Muscle of back (tissue), 13 donors: Measurements from ENCODE around the gene SLC19A3. TPM values are rescaled to one million over a fixed set of nuclear protein-coding genes. Genes with fewer than 3 reads are reported as not detected.
A peak's percentile ranks its signal among the peaks of the same experiment; 100 is the strongest.
"Not testable (repeated sequence)": the region's sequence is repeated elsewhere in the genome, so short reads cannot be mapped to it uniquely, and the experiment has no call there.

ENCODE experiments used
- DNase-seq, 3 donors: peaks; one replicate each; pipeline versions ENCODE4 v3.0.0 to v3.0.0-alpha.2; 2013
- long read RNA-seq, 9 donors: transcript quantifications; one replicate each; lab custom pipeline, GENCODE V29; 2026
- polyA plus RNA-seq, 10 donors: library from polyadenylated mRNA; unstranded; fragments of 120-200 nt; gene quantifications; one replicate each; pipeline ENCODE4 v1.2.1, GENCODE V29; 2013; ENCODE audit not compliant: insufficient read length in 10 of 10

SLC19A3 gene
- 1 to 10 TPM in 2 of 10 donors, under 1 TPM in 8; 0.40 to 1.5 (median 0.75) TPM for polyA plus RNA-seq
- long read RNA-seq, donor 1: 0 reads
- long read RNA-seq, donor 2: 0 reads
- long read RNA-seq, donor 3: 0 reads
- long read RNA-seq, donor 4: 0 reads
- long read RNA-seq, donor 5: 0 reads
- long read RNA-seq, donor 6: 0 reads
- long read RNA-seq, donor 7: 0 reads
- long read RNA-seq, donor 8: 0 reads
- long read RNA-seq, donor 9: 0 reads

- peak; percentile 83 to 97 (median 94) for DNase-seq
Measured at GRCh38 chr2:227717687-227718567, at the start of gene SLC19A3. TSS of gene SLC19A3 (minus strand) at chr2:227718028. CDS start at chr2:227702318, 15,710 bp downstream.

- DNase-seq: peak; percentile 72 to 86 (median 84)
Measured at GRCh38 chr2:227766373-227766883, 48.6 kb upstream of the SLC19A3 start.

- peak in 1 of 3 donors; percentile 37 for DNase-seq
Measured at GRCh38 chr2:227765788-227766372, 48.1 kb upstream of the SLC19A3 start.

- DNase-seq: peak; percentile 24 to 58 (median 38)
Measured at GRCh38 chr2:227761740-227762476, 44.1 kb upstream of the SLC19A3 start.

- no peak for DNase-seq
Measured at GRCh38 chr2:227759411-227760118, 41.7 kb upstream of the SLC19A3 start.

- not testable (repeated sequence) for DNase-seq
Measured at GRCh38 chr2:227756261-227756660, 38.4 kb upstream of the SLC19A3 start.

- DNase-seq: peak in 1 of 3 donors; percentile 4
Measured at GRCh38 chr2:227748079-227748478, 30.3 kb upstream of the SLC19A3 start.

- no peak for DNase-seq
Measured at GRCh38 chr2:227745594-227745993, 27.8 kb upstream of the SLC19A3 start, which contains the start of gene SCYGR8. TSS of gene SCYGR8 (plus strand) at chr2:227745894. CDS start at chr2:227745894, 0 bp downstream.

- DNase-seq: not testable (repeated sequence)
Measured at GRCh38 chr2:227740705-227741104, 22.9 kb upstream of the SLC19A3 start.

- no peak for DNase-seq
Measured at GRCh38 chr2:227739351-227739750, 21.5 kb upstream of the SLC19A3 start.

- no peak for DNase-seq
Measured at GRCh38 chr2:227728035-227728434, 10.2 kb upstream of the SLC19A3 start, which contains the start of gene SCYGR7. TSS of gene SCYGR7 (plus strand) at chr2:227728335. CDS start at chr2:227728335, 0 bp downstream.

- DNase-seq: no peak
Measured at GRCh38 chr2:227724394-227725039, 6.7 kb upstream of the SLC19A3 start, which contains the start of gene SCYGR6. TSS of gene SCYGR6 (minus strand) at chr2:227724757. CDS start at chr2:227724757, 0 bp downstream.

- not testable (repeated sequence) for DNase-seq
Measured at GRCh38 chr2:227722821-227723220, 5.0 kb upstream of the SLC19A3 start.

- no peak for DNase-seq
Measured at GRCh38 chr2:227720680-227721079, 2.9 kb upstream of the SLC19A3 start.

GRCh38 chr2:227719641-227720040 lies 1.8 kb upstream of the SLC19A3 start:
- no peak for DNase-seq

GRCh38 chr2:227716501-227716900 lies 1.3 kb downstream of the SLC19A3 start:
- peak in 1 of 3 donors; percentile 6 for DNase-seq

- no peak for DNase-seq
Measured at GRCh38 chr2:227713291-227713690, 4.5 kb downstream of the SLC19A3 start.

GRCh38 chr2:227710986-227711385 lies 6.8 kb downstream of the SLC19A3 start:
- DNase-seq: no peak

GRCh38 chr2:227707390-227707789 lies 10.4 kb downstream of the SLC19A3 start:
- DNase-seq: no peak

GRCh38 chr2:227706859-227707258 lies 11.0 kb downstream of the SLC19A3 start:
- no peak for DNase-seq
